ENCODE measurements around the gene HOMEZ. TPM values are rescaled to one million over a fixed set of nuclear protein-coding genes. Genes with fewer than 3 reads are reported as not detected.

HOMEZ gene
- total and polyA plus RNA-seq, 10 of the 15 experiments (the other 5 are each of a cell fraction or from before 2014, with no cell fraction given) = 2.6 to 19.3 (median 13.0) TPM

DNA sequence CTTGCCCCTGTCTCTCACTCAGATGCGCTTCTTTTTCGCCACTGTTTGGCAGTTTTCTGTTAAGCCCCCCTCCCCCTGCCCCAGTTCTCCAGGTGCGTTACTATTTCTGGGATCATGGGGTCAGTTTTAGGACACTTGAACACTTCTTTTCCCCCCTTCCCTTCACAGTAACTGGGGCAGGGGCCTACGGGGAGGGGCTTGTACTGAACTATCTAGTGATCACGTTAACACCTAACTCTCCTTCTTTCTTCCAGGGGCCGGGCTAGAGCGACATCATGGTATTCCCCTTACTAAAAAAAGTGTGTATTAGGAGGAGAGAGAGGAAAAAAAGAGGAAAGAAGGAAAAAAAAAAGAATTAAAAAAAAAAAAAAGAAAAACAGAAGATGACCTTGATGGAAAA lies 39.1 kb upstream of the HOMEZ start:
- H3K9ac ChIP-seq (ENCODE audit: control insufficient read depth, insufficient read depth, low read length) = no peak overlapping the region
- DNase-seq (ENCODE audit: low read depth, low spot score) (no peak), FAIRE-seq (no peak), ATAC-seq (no peak)
- no TSS peak for BruUV-seq (replicated peaks)
- in situ Hi-C loops (cut with MboI) (loop anchor here (5.0 to 25.0 kb wide), 2 partner anchors 232 to 787 kb away; partner anchors contain the start of genes DCAF11, NRL and THTPA), intact Hi-C loops (cut with micrococcal nuclease; ENCODE audit: unreplicated experiment) (loop anchor here (5.0 kb wide), 2 partner anchors 142 to 232 kb away; partner anchors contain the start of genes NGDN and THTPA)
- ChIA-PET POLR2A (no interaction called here), SMC1A (ENCODE audit: uncharacterized antibody, unreplicated experiment) (interaction anchor here (1.0 kb wide), 1 partner anchor 10 kb away, joined by 3 read pairs; no protein-coding TSS in a partner anchor), CTCF (interaction anchor here (0.6 to 7.2 kb wide), 3 partner anchors 23 to 235 kb away, joined by 3 to 77 read pairs (median 27); partner anchors contain the start of gene PPP1R3E), RAD21 (ENCODE audit: unreplicated experiment) (no interaction called here)
- H3K79me2 ChIP-seq (ENCODE audit: control insufficient read depth, insufficient read depth, low read length) = peaks cover 23% of the 10 kb centered on the region
- H3K4me3 ChIP-seq = no peak overlapping the region
- no peak for TF ChIP-seq TCF7 (IDR thresholded peaks at IDR 0.05; ENCODE audit: borderline replicate concordance)
- no peak for TF ChIP-seq KDM1A (IDR thresholded peaks at IDR 0.05; ENCODE audit: borderline replicate concordance)
- TF ChIP-seq CBX5 (IDR thresholded peaks at IDR 0.05; ENCODE audit: low read depth) = no peak
- TF ChIP-seq ATF7 (IDR thresholded peaks at IDR 0.05; ENCODE audit: low read depth) = no peak
- no peak for TF ChIP-seq PRDM15 (CRISPR knock-in tag; IDR thresholded peaks at IDR 0.05)
- no peak for TF ChIP-seq EP300 (IDR thresholded peaks at IDR 0.05; ENCODE audit: borderline replicate concordance in 1 of 2, control insufficient read depth in 1 of 2, low read depth in 2 of 2, low read length in 2 of 2)
- no peak for TF ChIP-seq FOS (IDR thresholded peaks at IDR 0.05; ENCODE audit: borderline replicate concordance, extremely low read depth, insufficient read length)
- H3K36me3 ChIP-seq (ENCODE audit: control insufficient read depth in 2 of 2, insufficient read depth in 2 of 2, low read length in 1 of 2) = peaks cover 10 to 16% of the 10 kb centered on the region in 2 experiments
- no peaks in the 10 kb centered on the region; the same call in 1 of the 2 replicates for H4K20me1 ChIP-seq (ENCODE audit: control insufficient read depth, insufficient read depth)
- no peak overlapping the region for H2AFZ ChIP-seq (ENCODE audit: control insufficient read depth, low read depth, low read length)
- WGBS (ENCODE audit: insufficient coverage, insufficient replicate concordance, low lambda C conversion rate, missing lambda C conversion rate) = 89% methylated on average over 7 of the region's 7 CpGs
- no peaks in the 10 kb centered on the region for H3K27me3 ChIP-seq (replicated peaks in 1 of 2; ENCODE audit: control insufficient read depth in 2 of 2, insufficient read depth in 2 of 2, low read length in 1 of 2)
- no peaks in the 10 kb centered on the region for H3K9me3 ChIP-seq (replicated peaks; ENCODE audit: control insufficient read depth, insufficient read depth, low read length)
- H3K4me2 ChIP-seq (ENCODE audit: control insufficient read depth, insufficient read depth) = no peak overlapping the region
- H3K4me1 ChIP-seq (ENCODE audit: control insufficient read depth, insufficient read depth, low read length) = peaks cover 11% of the 10 kb centered on the region
- no peak overlapping the region for H3K27ac ChIP-seq (ENCODE audit: control insufficient read depth, insufficient read depth)

Measured in GM12878 (cell line).